ENCODE results near the gene SHC4.

SHC4 gene

DNA sequence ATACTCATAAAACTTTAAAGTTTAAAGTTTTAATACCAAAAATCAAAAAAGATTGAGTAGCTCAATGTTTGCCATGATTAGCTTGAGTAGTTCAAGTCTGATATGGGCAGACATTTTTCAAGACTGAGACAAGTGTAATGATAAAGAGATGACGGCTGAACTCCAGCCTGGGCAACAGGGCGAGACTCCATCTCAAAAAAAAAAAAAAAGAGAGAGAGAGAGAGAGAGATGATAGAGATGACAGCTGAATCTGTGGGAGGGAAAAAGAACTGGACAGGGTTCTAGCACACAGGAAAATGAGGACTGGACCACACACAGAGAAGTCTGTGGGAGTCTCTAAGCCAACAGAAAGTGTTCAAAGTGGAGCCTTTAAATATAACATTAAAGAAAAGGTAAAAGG is 178.0 kb downstream of the SHC4 start:
- DNase-seq: no peak

GRCh38 chr15:48785195-48785594 is 178.5 kb downstream of the SHC4 start:
- no peak for DNase-seq

GRCh38 chr15:48784756-48785155 is 179.0 kb downstream of the SHC4 start:
- no peak for DNase-seq

GRCh38 chr15:48782911-48783310 is 180.8 kb downstream of the SHC4 start:
- no peak for DNase-seq

DNA sequence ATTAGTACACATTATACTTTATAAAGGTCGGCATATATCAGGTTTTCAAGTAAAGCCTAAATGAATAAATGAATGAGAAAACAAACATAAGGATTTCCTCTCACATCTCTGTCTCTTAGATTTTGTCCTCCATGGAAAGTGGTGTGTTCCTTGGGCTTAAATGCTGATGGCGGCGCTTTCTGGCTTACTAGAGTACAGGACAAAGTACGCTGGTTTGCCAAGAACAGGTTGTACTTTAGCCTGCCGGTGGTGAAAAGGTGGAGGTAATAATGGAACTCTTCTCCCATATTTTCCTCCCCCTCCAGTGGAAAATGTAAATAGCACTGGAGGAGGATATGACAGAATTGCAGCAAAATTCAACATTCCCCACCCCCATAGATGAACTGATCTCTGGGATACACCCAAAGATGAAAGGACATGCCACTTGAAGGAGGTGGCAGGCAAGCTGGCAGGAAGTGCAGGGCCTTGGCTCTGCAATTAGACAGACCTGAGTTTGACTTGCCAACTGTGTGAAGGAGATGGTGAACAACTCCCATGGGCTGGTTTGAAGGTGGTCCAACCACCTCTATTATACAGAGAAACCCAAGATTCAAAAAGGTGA is 182.1 kb downstream of the SHC4 start:
- DNase-seq: no peak

- no peak for DNase-seq
Observed at GRCh38 chr15:48781017-48781416, 182.7 kb downstream of the SHC4 start.

GRCh38 chr15:48778331-48778730 is 185.4 kb downstream of the SHC4 start:
- no peak for DNase-seq

GRCh38 chr15:48777645-48778330 is 185.9 kb downstream of the SHC4 start:
- DNase-seq: no peak

GRCh38 chr15:48775546-48775945 is 188.2 kb downstream of the SHC4 start:
- no peak for DNase-seq

GRCh38 chr15:48774484-48774883 is 189.2 kb downstream of the SHC4 start:
- DNase-seq: no peak

Measured in NCI-H1105 (cell line).